CD4-positive, alpha-beta memory T cell (primary cell): ENCODE data around the gene FBLN2. TPM values are rescaled to one million over a fixed set of nuclear protein-coding genes. Genes with fewer than 3 reads are reported as not detected.

Source experiments
- CTCF ChIA-PET: fragments of 350-600 bp; sonication (Branson Sonifier 250); formaldehyde crosslinking; loops from one replicate; lab custom pipeline; 2021; ENCODE audit warnings: inconsistent platforms; ENCODE audit not compliant: partially characterized antibody; lab: Charles Lee
- POLR2A ChIA-PET: fragments of 350-600 bp; sonication (Branson Sonifier 250); formaldehyde crosslinking; loops from one replicate; lab custom pipeline; 2021; ENCODE audit not compliant: partially characterized antibody; lab: Charles Lee
- DNase-seq, 5 donors: peaks; one replicate each; pipeline versions ENCODE4 v3.0.0 to v3.0.0-alpha.2; 2020 to 2022; ENCODE audit warnings: mixed read lengths in 1 of 5
- H3K27ac ChIP-seq: one replicate; pipeline ENCODE4 v1.7.0; 2013; ENCODE audit warnings: low read depth, low read length
- H3K27me3 ChIP-seq: 2 replicates; pipeline ENCODE4 v1.7.0; 2013; ENCODE audit warnings: mild to moderate bottlenecking, low read length, moderate library complexity; ENCODE audit not compliant: insufficient read depth
- H3K36me3 ChIP-seq: 2 replicates; pipeline ENCODE4 v1.7.0; 2013; ENCODE audit warnings: mild to moderate bottlenecking, low read length, moderate library complexity; ENCODE audit not compliant: insufficient read depth
- H3K4me1 ChIP-seq: 2 replicates; pipeline ENCODE4 v1.7.0; 2013; ENCODE audit warnings: mild to moderate bottlenecking, low read length, moderate library complexity; ENCODE audit not compliant: insufficient read depth
- H3K4me3 ChIP-seq, 2 donors: one replicate each; pipeline ENCODE4 v1.7.0; 2013; ENCODE audit warnings: low read length in 2 of 2, mild to moderate bottlenecking in 1 of 2
- H3K9me3 ChIP-seq, 2 donors: one replicate each; pipeline ENCODE4 v1.7.0; 2013; ENCODE audit warnings: low read length in 2 of 2, control low read depth in 1 of 2; ENCODE audit not compliant: control insufficient read depth in 1 of 2
- H3K27ac Mint-ChIP-seq, 7 donors: one replicate each; pipeline ENCODE4 v1.8.0; 2020 to 2021; ENCODE audit warnings: mixed read lengths in 7 of 7, mild to moderate bottlenecking in 6 of 7, inconsistent platforms in 3 of 7, moderate library complexity in 3 of 7
- H3K27me3 Mint-ChIP-seq, 2 donors: one replicate each; pipeline ENCODE4 v1.8.0; 2020 to 2021; ENCODE audit warnings: mixed read lengths in 2 of 2
- H3K36me3 Mint-ChIP-seq, 2 donors: one replicate each; pipeline ENCODE4 v1.8.0; 2020 to 2021; ENCODE audit warnings: mixed read lengths in 2 of 2, inconsistent platforms in 1 of 2, mild to moderate bottlenecking in 1 of 2
- H3K4me1 Mint-ChIP-seq, 4 donors: one replicate each; pipeline ENCODE4 v1.8.0; 2020 to 2021; ENCODE audit warnings: mixed read lengths in 4 of 4, mild to moderate bottlenecking in 1 of 4
- H3K4me3 Mint-ChIP-seq, 8 donors: one replicate each; pipeline ENCODE4 v1.8.0; 2020 to 2021; ENCODE audit warnings: mixed read lengths in 8 of 8, mild to moderate bottlenecking in 7 of 8, moderate library complexity in 6 of 8, inconsistent platforms in 3 of 8
- H3K9me3 Mint-ChIP-seq, 8 donors: one replicate each; pipeline ENCODE4 v1.8.0; 2020 to 2021; ENCODE audit warnings: mixed read lengths in 8 of 8, mild to moderate bottlenecking in 5 of 8, inconsistent platforms in 3 of 8, moderate library complexity in 1 of 8
- intact Hi-C: fragments of 100-400 bp; cut with micrococcal nuclease; formaldehyde crosslinking; loops from one replicate; pipeline ENCODE4 v1.15.1; 2023
- polyA plus RNA-seq, 2 donors: library from polyadenylated mRNA; unstranded; fragments of 300-500 nt; fragmentation: Illumina TruSeq; gene quantifications; one replicate each; pipeline ENCODE4 v1.2.3, GENCODE V29; 2021
- total RNA-seq, 2 experiments: library from RNA; stranded (reverse); gene quantifications; one replicate each; pipeline ENCODE4 v1.2.3, GENCODE V29; 2021

The FBLN2 gene
- total and polyA plus RNA-seq, 4 experiments from 2014 or later, result not detected

- Histone ChIP-seq H3K4me3 (no peak overlapping the region), H3K4me1 (no peaks in the 10 kb centered on the region), H3K9me3 (no peaks in the 10 kb centered on the region), H3K27ac (no peak overlapping the region), H3K36me3 (no peaks in the 10 kb centered on the region), H3K27me3 (no peaks in the 10 kb centered on the region)
- ChIA-PET CTCF (interaction anchor here (1.6 kb wide), 1 partner anchor 194 kb away, joined by 5 read pairs; the partner anchor contains the start of gene WNT7A), POLR2A (no interaction called here)
- H3K36me3 Mint-ChIP-seq, result no peaks in the 10 kb centered on the region
- peaks cover 0 to 2% (median 0%) of the 10 kb centered on the region in 8 donors for H3K9me3 Mint-ChIP-seq
- no peak overlapping the region for H3K27ac Mint-ChIP-seq
- DNase-seq, result no peak
- intact Hi-C loops, result no loop called here
- H3K4me1 Mint-ChIP-seq, result no peaks in the 10 kb centered on the region
- peaks cover 6 to 10% of the 10 kb centered on the region in 2 donors for H3K27me3 Mint-ChIP-seq
- H3K4me3 Mint-ChIP-seq, result no peak overlapping the region
Observed at GRCh38 chr3:13686367-13687160, 137.6 kb downstream of the FBLN2 start.

GRCh38 chr3:13687517-13687943 lies 138.6 kb downstream of the FBLN2 start:
- DNase-seq, result no peak
- peaks cover 0 to 2% (median 0%) of the 10 kb centered on the region in 8 donors for H3K9me3 Mint-ChIP-seq
- peaks cover 8 to 11% of the 10 kb centered on the region in 2 donors for H3K27me3 Mint-ChIP-seq
- no peaks in the 10 kb centered on the region for H3K36me3 Mint-ChIP-seq
- H3K36me3 ChIP-seq, result no peaks in the 10 kb centered on the region
- CTCF ChIA-PET, result interaction anchor here (1.6 kb wide), 1 partner anchor 193 kb away, joined by 5 read pairs; the partner anchor contains the start of gene WNT7A
- no peak overlapping the region for H3K4me3 Mint-ChIP-seq
- no peaks in the 10 kb centered on the region for H3K4me1 ChIP-seq
- H3K27ac Mint-ChIP-seq, result no peak overlapping the region
- H3K27ac ChIP-seq, result no peak overlapping the region
- POLR2A ChIA-PET, result no interaction called here
- intact Hi-C loops, result no loop called here
- H3K27me3 ChIP-seq, result no peaks in the 10 kb centered on the region
- H3K4me1 Mint-ChIP-seq, result no peaks in the 10 kb centered on the region
- H3K4me3 ChIP-seq, result no peak overlapping the region
- H3K9me3 ChIP-seq, result no peaks in the 10 kb centered on the region

Other genes with a start within 250 kb of the FBLN2 start
- 100 to 1,000 TPM; 138 to 149 TPM for gene NUP210, start 128.8 kb upstream of the FBLN2 start, total RNA-seq
- gene NUP210, start 128.8 kb upstream of the FBLN2 start, polyA plus RNA-seq, result 10 to 100 TPM; 20.5 to 81.8 TPM
- 1 to 10 TPM; 7.1 to 7.6 TPM for gene HDAC11, start 68.8 kb upstream of the FBLN2 start, total RNA-seq
- gene HDAC11, start 68.8 kb upstream of the FBLN2 start, polyA plus RNA-seq, result 1 to 10 TPM; 5.0 to 8.8 TPM